UCSD-AML1 (cell line): ENCODE data around the gene AIFM3.
"Not testable (repeated sequence)": the region's sequence is repeated elsewhere in the genome, so short reads cannot be mapped to it uniquely, and the experiment has no call there.

ENCODE experiments used
- DNase-seq: peaks from one replicate; lab custom pipeline; 2025; ENCODE audit not compliant: unreplicated experiment; lab: John Stamatoyannopoulos, UW

The AIFM3 gene

DNA sequence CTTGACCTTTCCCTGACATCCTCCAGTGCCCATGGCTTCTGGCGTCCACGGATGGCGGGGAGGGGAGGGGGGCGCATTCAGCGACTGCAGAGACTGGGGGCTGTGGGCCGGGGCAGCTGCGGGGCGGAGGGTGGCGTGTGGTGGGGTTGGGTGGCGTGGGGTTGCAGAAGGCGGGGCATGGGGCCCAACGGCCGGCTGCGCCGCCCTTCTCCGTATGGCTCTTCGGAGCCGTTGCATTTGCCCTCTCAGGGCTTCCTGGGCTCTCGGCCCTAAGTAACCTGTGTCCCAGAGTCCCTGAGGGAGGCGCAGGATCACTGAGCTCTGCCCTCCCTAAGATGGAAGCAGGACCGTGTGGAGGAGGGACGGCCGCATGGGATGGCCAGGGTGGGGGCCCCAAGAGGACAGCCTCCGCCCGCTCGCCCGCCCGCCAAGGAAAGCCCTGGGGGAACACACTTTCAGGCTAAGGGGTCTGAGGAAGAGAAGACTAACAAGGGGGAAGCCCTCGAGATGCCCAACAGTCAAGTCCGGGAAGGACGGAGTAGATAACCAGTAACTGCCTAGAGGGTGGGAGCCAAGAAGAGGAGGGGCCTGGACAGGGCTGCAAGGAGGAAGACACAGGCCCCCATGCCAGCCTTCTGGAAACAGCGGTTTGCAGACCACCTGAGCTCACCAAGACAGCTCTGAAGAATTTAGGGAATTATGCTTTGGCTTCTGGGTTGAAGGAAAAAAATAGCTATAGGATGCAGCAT lies 9.2 kb upstream of the AIFM3 start:
- DNase-seq, result no peak

DNA sequence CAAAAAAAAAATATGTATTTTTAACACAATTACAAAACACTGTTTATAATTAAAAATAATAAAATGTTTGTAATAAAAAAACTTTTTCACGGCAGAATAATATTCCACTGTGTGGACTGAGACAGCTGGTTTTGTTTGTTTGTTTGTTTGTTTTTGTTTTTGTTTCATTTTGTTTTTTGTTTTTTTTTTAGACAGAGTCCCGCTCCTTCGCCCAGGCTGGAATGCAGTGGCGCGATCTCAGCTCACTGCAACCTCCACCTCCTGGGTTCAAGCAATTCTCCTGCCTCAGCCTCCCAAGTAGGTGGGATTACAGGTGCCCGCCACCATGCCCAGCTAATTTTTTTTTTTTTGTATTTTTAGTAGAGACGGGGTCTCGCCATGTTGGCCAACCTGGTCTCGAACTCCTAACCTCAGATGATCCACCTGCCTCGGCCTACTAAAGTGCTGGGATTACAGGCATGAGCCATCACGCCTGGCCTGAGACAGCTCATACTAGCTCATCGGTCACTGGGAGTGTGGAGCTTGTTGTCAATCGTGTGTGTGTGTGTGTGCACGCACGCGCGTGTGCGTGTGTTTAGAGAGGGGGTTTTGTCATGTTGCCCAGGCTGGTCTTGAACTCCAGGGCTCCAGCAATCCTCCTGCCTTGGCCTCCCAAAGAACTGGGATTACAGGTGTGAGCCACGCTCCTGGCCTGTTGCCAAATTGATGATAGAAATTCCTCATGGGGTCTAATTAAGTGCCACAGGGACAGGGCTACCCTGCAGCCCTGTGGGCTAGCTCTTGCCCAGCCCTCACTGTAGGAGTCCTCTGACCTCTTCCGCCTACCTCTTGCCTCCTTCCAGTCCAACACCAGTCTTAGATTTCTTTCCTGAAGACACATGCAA lies 7.2 kb upstream of the AIFM3 start:
- DNase-seq, result no peak

DNA sequence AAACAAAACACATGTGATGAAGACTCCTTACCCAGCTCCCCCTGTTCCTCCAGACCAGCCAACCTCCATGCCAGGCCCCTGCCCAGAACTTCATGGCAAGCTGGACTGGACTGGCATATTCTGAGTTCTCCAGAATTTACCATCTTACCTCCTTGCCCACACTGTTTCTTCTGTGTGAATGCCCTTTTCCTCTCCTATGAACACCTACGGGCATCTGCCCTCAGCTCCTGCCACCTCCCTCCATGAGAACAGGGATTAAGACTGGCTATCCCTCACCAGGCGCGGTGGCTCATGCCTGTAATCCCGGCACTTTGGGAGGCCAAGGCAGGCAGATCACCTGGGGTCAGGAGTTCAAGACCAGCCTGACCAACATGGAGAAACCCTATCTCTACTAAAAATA lies 6.4 kb upstream of the AIFM3 start:
- no peak for DNase-seq

DNA sequence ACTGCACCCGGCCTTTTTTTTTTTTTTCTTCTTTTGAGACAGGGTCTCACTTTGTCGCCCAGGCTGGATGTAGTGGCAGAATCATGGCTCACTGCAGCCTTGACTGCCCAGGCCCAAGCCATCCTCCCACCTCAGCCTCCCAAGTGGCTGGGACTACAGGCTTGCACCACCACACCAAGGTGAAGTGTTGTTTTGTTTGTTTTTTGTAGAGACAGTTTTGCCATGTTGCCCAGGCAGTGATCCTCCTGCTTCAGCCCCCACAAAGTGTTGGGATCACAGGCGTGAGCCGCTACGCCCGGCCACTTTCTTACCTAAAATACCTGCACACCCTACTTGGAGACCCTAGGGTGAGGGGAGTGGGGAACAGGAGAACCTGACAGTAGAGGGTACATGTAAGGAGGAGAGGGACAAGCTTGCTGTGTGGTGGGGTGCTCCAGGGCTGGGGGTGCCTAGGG lies 4.5 kb upstream of the AIFM3 start:
- no peak for DNase-seq

DNA sequence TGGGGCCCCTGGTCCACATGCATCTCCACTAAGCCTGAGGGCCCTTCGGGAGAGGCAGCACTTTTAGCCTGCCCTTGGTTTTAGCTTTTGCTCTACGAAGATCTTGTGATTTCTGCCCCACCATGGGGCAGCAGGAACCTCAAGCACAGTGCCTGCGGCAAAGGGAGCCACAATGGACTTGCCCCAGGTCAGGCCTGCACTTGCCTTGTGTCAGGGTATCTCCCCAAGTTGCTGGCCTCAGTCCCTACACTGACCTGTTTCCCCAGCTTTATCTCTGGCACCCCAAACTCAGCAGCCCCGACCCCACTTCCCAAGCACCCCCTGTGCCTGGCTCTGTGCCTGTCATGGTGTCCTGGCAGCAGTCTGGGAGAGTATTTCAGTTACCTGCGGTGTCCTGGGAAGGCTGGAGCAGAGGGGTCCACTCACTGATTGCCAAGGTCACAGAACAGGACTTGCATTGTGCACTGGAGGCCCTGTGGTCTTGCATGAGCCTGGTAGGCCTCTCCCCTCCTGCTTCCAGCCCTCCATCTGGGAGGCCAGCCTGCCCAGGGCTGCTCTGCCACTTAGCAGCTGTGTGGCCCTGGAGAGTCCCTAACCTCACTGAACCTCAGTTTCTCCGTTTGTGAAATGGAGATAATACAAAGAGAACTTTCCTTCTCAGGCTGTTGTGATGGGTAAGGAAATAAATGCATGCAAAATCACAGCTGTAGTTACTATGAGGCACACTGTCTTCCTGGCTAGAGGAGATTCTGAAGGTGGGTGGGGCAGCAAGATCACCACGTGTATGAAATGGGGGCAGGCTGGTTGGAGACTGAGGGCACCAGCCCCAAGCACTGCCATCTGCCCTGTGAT lies 3.6 kb upstream of the AIFM3 start:
- no peak for DNase-seq

DNA sequence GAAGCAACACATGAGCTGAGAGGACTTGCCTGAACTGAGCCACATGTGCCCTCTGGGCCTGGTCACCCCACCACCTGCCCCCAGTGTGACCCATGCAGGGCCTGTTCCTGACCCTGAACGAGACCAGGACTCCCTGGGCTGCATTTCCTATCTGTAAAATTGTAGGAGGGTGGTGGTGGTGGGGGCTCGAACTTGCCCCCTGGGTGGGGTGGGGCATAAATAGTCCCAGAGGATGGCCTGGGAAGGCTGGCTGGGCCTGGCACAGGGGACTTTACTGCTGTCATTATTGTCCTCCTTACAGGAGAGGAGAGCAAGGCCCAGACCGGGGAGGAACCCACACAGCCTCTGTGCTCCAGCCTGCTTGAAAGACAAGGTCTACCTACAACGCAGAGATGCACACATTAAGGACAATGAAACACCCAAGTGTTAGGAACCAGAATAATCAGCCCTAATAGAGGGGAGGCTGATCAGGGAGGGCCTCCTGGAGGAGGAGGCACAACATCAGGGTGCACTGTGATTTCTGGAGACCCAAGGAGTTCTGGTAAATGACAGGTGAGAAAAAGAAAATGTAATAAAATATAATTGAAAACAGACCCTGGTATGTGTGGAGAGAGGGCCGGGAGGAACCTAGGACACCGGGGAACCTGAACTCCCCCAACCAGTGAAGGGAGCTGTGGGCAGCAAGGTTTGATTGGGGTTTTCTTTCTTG lies 2.8 kb upstream of the AIFM3 start:
- DNase-seq, result no peak

DNA sequence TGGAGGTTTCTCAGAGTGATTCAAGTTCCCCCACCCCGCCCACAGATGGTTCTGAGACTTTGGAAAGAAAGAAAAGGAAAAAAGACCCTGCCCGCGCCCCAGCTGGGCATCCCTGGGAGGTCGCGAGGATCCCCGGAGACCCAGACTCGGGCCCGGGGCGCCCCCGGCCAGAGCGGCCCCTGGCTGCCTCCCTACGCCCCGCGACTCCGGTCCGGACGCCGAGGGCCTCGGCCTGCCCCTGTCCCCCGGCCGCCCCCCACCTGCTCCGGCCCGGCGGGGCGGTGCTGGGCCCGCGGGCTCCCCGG lies 2.3 kb upstream of the AIFM3 start:
- no peak for DNase-seq

DNA sequence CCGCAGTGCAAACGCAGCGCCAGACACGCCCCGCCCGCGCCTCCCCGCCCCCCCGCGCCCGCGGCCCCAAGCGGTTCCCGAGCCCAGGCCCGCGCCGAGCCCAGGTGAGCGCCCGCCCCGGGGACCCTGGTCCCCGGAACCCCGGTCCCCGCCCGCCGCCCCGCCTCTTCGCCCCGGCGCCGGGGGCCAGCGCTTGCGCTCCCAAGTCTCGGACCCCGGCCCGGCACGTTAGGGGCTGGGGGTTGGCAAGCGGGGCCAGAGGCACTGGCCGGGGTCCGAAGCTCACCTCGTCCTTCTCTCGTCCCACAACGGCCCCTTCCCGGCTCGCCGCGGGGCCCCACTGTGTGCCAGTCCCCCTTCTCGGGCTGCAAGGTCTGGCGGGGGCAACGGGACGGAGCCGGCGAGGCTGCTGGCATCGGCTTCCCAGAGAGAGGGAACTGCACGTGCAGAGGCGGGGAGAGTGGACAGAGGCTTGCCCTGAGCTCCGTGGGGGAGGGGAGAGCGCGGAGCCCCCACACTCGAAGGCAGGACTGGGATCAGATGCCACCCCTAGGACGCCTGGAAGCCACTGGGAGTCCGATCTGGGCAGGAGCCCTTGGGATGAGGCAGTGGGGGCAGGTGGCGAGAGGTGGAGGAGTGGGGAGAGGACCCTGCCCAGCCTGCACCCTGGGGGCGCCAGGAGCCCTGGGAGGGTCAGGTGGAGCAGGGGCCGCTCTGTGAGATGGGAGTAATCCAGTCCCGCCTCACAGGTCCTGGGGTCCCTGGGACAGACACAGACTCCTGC lies 1.8 kb upstream of the AIFM3 start:
- no peak for DNase-seq

DNA sequence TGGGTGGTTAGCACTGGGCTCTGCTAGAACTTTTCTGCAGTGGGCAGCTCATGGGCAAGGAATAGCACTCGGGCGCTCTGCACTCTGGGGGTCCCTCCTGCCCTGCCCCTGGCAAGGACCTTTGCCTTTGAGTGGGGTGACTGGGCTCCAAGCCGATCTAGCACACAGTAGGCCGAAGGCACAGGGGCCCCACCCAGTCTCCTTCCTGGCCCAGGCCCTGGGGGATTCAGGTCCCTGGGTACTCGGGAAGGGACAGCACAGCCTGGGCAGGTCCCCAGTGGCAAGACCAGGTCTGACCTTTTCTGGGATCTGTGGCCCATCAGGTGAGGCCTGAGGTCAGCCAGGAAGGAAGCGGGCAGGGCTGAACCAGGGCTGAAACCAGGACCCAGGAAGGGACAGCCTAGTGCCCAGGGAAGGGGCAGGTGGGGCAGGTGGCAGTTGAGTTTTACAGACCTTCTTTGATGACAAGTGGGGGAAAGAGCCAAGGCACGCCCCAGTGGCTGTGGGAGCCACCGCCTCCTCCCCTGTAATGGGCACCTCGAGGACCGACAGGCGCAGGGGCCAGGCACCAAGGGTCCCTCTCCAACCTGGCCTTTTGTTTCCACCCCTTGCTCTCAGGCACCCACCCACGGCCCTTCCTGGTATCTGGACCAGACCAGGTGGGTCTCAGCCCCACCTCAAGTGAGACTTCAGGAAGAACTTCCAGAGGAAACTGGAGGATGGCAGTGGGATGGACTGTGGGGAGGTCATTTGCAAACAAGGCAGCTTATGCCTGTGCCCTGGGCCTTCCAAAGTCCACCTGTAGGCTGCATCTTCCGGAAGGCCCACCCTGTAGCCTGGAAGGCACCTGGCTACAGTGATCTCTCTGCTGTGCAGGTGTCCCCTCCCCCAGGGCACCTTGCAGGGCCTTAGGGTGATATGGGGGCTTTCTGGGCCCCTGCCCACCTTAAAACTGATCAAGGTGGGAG lies 883 bp upstream of the AIFM3 start:
- no peak for DNase-seq

DNA sequence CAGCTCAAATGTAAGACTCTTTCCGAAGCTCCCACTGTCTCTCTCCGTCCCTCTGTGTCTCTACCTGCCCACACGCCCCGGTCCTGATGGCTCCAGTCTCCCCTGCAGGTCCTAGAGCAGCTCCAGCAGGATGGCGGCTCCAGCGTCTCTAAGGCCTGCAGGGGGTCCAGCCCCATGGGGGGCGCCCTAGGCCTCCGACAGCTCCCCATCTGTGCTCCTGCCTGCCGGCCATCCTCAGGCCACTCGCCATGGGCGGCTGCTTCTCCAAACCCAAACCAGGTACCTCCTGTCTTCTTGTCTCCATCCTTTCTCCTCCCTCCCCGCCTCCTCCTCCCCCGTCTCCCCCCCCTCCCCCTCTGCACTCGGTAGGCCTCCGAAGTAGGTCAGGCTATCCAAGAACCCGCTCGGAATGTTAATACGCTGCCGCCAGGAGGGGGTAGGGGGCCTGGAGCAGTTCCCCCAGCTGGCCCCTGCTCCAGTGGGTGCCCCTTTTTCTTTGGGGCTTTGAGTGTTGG lies 699 bp downstream of the AIFM3 start:
- no peak for DNase-seq

DNA sequence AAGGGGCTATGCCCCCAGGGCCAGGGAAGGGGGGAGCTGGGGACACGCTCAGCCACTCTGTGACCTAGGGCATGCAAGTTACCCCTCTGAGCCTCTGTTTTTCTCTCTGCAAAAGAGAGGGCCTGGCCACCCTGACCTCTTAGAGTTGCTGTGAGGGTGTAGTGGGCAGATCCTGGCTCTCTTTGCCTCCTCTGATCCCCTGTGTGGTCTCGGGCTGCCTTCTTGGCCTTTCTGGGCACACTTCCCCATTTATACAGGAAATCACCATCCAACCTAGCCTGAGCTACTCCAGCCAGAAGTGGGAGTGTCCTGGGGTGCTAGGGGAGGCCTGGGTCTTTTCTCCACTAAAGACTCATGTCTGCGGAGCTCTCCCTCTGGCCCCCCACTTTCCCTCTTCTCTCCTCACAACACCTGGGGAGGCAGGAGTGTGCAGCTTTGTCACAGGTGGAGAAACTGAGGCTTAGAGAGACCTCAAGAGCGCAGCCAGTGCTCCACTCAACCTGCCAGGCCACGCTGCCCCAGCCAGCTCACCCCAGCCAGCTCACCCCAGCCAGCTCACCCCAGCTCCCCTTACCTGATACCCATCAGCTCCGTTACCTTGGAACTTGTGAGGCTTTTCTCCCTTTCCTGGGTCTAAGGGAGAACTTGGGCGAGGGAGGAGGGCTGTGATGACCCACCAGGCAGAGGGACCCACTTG lies 1.4 kb downstream of the AIFM3 start:
- DNase-seq, result no peak

DNA sequence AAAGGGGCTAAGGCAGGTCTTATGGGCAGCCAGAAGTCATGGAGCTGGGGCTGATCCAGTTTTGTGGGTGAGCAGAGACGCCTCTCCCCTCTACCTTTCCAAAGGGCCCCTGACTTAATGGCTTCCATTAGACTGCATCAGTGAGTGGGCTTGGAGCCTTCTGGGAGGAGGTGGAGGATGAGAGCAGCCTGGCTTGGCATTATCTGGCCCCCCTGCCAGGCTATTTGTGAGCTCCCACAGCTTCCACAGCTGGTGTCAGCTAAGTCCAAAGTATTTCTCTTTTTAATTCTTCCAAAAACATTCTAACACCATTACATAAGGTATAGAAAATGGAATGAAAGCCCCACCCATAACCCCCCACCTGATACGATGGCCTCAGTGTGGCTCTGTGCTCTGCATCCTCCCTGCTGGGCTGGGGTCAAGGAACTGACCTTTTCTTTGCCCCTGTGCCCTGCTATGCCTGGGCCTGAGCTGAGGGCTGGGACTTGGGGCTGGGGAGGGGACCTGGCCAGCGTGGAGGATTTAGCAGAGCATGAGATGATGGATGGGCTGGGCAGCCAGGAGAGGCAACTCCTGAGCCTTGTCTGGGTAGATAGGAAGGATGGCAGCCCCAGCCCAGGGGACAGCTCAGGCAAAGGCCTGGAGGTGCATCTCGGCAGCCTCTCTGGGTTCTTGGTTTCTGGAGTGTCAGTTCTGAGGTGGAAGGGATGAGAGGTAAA lies 4.0 kb downstream of the AIFM3 start:
- DNase-seq, result no peak

DNA sequence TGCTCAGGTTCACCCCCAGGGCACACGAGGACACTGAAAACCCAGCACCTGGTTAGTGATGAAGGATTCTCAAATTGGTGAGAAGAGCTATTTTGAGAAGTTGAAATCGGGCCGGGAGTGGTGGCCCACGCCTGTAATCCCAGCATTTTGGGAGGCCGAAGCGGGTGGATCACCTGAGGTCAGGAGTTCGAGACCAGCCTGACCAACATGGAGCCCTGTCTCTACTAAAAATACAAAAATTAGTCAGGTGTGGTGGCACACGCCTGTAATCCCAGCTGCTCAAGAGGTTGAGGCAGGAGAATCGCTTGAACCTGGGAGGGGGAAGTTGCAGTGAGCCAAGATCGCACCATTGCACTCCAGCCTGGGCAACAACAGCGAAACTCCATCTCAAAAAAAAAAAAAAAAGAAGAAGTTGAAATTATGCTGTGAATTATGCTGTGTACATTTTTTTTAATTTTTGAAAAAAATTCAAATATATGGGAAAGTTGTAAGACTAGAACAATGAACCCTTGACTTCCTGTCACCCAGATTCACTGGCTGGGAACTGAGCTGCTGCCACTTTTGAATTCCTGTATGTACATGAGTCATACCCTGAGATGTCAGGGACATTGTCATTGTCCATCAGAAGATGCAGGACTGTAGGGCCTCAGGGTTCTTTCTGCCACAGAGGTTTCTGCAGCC lies 5.1 kb downstream of the AIFM3 start:
- not testable (repeated sequence) for DNase-seq

DNA sequence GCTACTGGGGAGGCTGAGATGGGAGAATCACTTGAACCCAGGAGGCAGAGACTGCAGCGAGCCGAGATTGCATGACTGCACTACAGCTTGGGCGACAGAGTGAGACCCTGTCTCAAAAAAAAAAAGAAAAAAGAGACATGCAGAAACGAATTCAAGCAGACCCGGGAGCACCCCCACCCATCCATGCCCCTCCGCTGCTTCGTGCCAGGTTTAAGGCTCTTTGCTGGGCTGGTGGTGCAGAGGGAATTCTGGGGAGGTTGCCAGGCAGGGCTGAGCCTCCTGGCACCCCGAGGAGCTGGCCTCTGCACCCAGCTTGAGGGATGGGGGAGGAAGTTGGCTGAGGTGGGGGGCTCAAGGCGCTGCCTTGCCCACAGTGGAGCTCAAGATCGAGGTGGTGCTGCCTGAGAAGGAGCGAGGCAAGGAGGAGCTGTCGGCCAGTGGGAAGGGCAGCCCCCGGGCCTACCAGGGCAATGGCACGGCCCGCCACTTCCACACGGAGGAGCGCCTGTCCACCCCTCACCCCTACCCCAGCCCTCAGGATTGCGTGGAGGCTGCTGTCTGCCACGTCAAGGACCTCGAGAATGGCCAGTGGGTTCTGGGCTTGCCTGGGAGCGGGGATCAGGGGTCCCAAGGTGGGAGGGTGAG lies 6.0 kb downstream of the AIFM3 start:
- no peak for DNase-seq

DNA sequence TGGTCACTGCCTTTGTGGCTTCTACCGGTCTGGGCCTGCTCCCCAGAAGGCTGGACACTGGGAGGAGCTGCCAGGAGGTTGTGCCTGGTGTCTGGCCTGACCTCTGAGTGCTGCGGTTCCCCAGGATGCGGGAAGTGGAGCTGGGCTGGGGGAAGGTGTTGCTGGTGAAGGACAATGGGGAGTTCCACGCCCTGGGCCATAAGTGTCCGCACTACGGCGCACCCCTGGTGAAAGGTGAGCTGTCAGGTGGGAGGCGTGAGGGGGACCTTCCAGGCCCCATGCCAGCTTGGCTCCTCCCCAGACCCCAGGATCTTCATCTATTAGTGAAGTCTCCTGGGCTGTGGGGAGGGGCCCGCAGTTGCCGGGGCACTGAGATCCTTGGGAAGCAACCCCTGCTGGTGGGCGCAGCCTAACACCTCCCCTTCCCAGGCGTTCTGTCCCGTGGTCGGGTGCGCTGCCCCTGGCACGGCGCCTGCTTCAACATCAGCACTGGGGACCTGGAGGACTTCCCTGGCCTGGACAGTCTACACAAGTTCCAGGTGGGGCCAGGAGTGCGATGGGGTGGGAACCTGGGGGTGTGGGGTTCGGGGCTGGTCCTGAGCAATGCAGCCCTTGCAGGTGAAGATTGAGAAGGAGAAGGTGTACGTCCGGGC lies 6.7 kb downstream of the AIFM3 start:
- no peak for DNase-seq

DNA sequence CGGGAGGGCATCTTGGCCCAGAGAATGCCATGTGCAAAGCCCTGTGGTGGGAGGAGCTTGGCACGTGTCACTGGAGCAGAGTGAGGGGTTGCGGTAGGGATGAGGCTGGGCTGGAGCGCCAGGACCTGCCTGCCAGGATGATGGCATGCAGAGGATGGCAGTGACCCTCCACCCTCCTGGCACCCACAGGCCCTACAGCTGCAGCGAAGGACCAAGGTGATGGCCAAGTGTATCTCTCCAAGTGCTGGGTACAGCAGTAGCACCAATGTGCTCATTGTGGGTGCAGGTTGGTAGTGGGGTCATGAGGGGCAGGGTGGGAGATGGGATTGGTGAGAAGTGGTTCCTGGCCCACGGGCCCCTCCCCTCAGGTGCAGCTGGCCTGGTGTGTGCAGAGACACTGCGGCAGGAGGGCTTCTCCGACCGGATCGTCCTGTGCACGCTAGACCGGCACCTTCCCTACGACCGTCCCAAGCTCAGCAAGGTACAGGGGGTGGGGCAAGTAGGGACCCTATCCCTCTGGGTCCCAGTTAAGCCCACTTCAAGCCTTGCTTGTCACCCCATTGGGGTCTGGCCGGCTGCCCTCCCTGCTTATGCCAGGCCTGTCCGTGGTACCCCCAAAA lies 7.4 kb downstream of the AIFM3 start:
- DNase-seq, result no peak
